HepG2 (cell line): Measurements from ENCODE around the gene TRIM54. TPM values are rescaled to one million over a fixed set of nuclear protein-coding genes. Genes with fewer than 3 reads are reported as not detected.

Source experiments
- BCL6 ChIP-seq: IDR thresholded peaks from 2 replicates; pipeline ENCODE4 v1.6.1; 2016; ENCODE audit warnings: missing genetic modification reagents, missing compliant biosample characterization
- CTCF ChIP-seq: sonication (generic); formaldehyde crosslinking; IDR thresholded peaks from 2 replicates; pipeline ENCODE4 v1.5.0; 2020; ENCODE audit warnings: mild to moderate bottlenecking, missing genetic modification reagents, moderate library complexity
- FOSL2 ChIP-seq: sonication (generic); formaldehyde crosslinking; IDR thresholded peaks from 2 replicates; pipeline ENCODE4 v1.4.0; 2020; ENCODE audit warnings: missing genetic modification reagents
- KDM2A ChIP-seq: sonication (generic); formaldehyde crosslinking; IDR thresholded peaks from 2 replicates; pipeline ENCODE4 v1.4.0; 2020; ENCODE audit warnings: low read depth, missing genetic modification reagents, borderline replicate concordance
- KMT2B ChIP-seq: IDR thresholded peaks from 2 replicates; pipeline ENCODE4 v1.6.1; 2016; ENCODE audit warnings: missing genetic modification reagents, missing compliant biosample characterization
- LBX2 ChIP-seq: sonication (generic); formaldehyde crosslinking; IDR thresholded peaks from 2 replicates; pipeline ENCODE4 v1.5.0; 2020; ENCODE audit warnings: missing genetic modification reagents, mild to moderate bottlenecking, borderline replicate concordance
- PAWR ChIP-seq: sonication (generic); formaldehyde crosslinking; IDR thresholded peaks from 2 replicates; pipeline ENCODE4 v1.4.0; 2020; ENCODE audit warnings: missing genetic modification reagents, mild to moderate bottlenecking, borderline replicate concordance
- REL ChIP-seq: sonication (generic); formaldehyde crosslinking; conservative IDR thresholded peaks from 2 replicates; pipeline ENCODE4 v1.8.0; 2022; ENCODE audit warnings: mild to moderate bottlenecking, missing genetic modification reagents, moderate library complexity
- SAFB2 ChIP-seq: sonication (generic); formaldehyde crosslinking; IDR thresholded peaks from 2 replicates; pipeline ENCODE4 v1.5.1; 2020; ENCODE audit warnings: missing genetic modification reagents, low read depth, mild to moderate bottlenecking, borderline replicate concordance
- SIN3A ChIP-seq: IDR thresholded peaks from 2 replicates; pipeline ENCODE4 v1.6.1; 2011; ENCODE audit warnings: low read depth, mild to moderate bottlenecking, control low read depth, low read length, borderline replicate concordance
- SMC3 ChIP-seq: IDR thresholded peaks from 2 replicates; pipeline ENCODE4 v1.6.1; 2011; ENCODE audit warnings: low read length, improper control_type of control experiment
- STAG1 ChIP-seq: sonication (generic); formaldehyde crosslinking; IDR thresholded peaks from 2 replicates; pipeline ENCODE4 v1.4.0; 2020; ENCODE audit warnings: missing genetic modification reagents
- TEAD3 ChIP-seq: optimal IDR thresholded peaks from 2 replicates; pipeline ENCODE3; 2016; ENCODE audit warnings: borderline replicate concordance
- TGIF2 ChIP-seq: IDR thresholded peaks from 2 replicates; pipeline ENCODE4 v1.6.1; 2016; ENCODE audit warnings: control low read depth, missing compliant biosample characterization
- ZNF138 ChIP-seq: sonication (generic); formaldehyde crosslinking; IDR thresholded peaks from 2 replicates; pipeline ENCODE4 v1.5.0; 2020; ENCODE audit warnings: mild to moderate bottlenecking, low read depth, missing genetic modification reagents
- ZNF24 ChIP-seq: fragments of 450-650 bp; IDR thresholded peaks from 2 replicates; pipeline ENCODE4 v1.6.1; 2017; ENCODE audit warnings: antibody characterized with exemption, mild to moderate bottlenecking
- ZNF274 ChIP-seq: sonication (generic); formaldehyde crosslinking; IDR thresholded peaks from 2 replicates; pipeline ENCODE4 v1.5.1; 2020; ENCODE audit warnings: mild to moderate bottlenecking, missing genetic modification reagents
- polyA plus RNA-seq, 8 experiments: library from polyadenylated mRNA; depleted of rRNA in 3 of 8; stranded (reverse) in 7 of 8; unstranded in 1 of 8; fragments of >200 nt; fragmentation: Illumina TruSeq in 4 of 8; extraction: Trizol in 4 of 8; gene quantifications; 2 replicates each; pipeline versions ENCODE4 v1.2.1 to v1.2.3, GENCODE V29; 2011 to 2016; ENCODE audit warnings: low read depth in 4 of 8, missing spikeins in 1 of 8, mixed read lengths in 1 of 8; ENCODE audit not compliant: insufficient read depth in 1 of 8
- total RNA-seq, 5 experiments: library from RNA; depleted of rRNA; stranded (reverse); fragments of >200 nt; fragmentation: Illumina TruSeq; extraction: Trizol; gene quantifications; 2 replicates each; pipeline ENCODE4 v1.2.3, GENCODE V29; 2016; ENCODE audit warnings: low read depth in 1 of 5
- TF ChIP-seq, protein P1 (sequence below): sonication (generic); formaldehyde crosslinking; IDR thresholded peaks from 2 replicates; pipeline ENCODE4 v1.4.0; 2020; ENCODE audit warnings: mild to moderate bottlenecking, missing genetic modification reagents, borderline replicate concordance
- TF ChIP-seq, protein P2 (sequence below): sonication (generic); formaldehyde crosslinking; IDR thresholded peaks from 2 replicates; pipeline ENCODE4 v1.4.0; 2020; ENCODE audit warnings: missing genetic modification reagents
- TF ChIP-seq, protein P3 (sequence below): sonication (generic); formaldehyde crosslinking; IDR thresholded peaks from 2 replicates; pipeline ENCODE4 v1.4.0; 2020; ENCODE audit warnings: missing genetic modification reagents, borderline replicate concordance

Gene TRIM54
- total and polyA plus RNA-seq, 2 of the 13 experiments (the other 11 are each of a cell fraction or from before 2014, with no cell fraction given): 0.07 to 0.13 TPM

- TF ChIP-seq, protein P1, sequence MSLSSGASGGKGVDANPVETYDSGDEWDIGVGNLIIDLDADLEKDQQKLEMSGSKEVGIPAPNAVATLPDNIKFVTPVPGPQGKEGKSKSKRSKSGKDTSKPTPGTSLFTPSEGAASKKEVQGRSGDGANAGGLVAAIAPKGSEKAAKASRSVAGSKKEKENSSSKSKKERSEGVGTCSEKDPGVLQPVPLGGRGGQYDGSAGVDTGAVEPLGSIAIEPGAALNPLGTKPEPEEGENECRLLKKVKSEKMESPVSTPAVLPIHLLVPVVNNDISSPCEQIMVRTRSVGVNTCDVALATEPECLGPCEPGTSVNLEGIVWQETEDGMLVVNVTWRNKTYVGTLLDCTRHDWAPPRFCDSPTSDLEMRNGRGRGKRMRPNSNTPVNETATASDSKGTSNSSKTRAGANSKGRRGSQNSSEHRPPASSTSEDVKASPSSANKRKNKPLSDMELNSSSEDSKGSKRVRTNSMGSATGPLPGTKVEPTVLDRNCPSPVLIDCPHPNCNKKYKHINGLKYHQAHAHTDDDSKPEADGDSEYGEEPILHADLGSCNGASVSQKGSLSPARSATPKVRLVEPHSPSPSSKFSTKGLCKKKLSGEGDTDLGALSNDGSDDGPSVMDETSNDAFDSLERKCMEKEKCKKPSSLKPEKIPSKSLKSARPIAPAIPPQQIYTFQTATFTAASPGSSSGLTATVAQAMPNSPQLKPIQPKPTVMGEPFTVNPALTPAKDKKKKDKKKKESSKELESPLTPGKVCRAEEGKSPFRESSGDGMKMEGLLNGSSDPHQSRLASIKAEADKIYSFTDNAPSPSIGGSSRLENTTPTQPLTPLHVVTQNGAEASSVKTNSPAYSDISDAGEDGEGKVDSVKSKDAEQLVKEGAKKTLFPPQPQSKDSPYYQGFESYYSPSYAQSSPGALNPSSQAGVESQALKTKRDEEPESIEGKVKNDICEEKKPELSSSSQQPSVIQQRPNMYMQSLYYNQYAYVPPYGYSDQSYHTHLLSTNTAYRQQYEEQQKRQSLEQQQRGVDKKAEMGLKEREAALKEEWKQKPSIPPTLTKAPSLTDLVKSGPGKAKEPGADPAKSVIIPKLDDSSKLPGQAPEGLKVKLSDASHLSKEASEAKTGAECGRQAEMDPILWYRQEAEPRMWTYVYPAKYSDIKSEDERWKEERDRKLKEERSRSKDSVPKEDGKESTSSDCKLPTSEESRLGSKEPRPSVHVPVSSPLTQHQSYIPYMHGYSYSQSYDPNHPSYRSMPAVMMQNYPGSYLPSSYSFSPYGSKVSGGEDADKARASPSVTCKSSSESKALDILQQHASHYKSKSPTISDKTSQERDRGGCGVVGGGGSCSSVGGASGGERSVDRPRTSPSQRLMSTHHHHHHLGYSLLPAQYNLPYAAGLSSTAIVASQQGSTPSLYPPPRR (CRISPR knock-in tag): no peak
- TF ChIP-seq STAG1 (CRISPR knock-in tag) (peak; percentile 70), FOSL2 (CRISPR knock-in tag) (peak; percentile 14; the same call in 1 of the 2 replicates), KDM2A (0 out of 2 replicates have a peak, but pooled peaks have one; percentile 23), TEAD3 (CRISPR knock-in tag) (peak; percentile 28), TGIF2 (CRISPR knock-in tag) (no peak), SMC3 (peak; percentile 35; the same call in 1 of the 2 replicates), SIN3A (no peak), ZNF274 (CRISPR knock-in tag) (peak; percentile 64; the same call in 1 of the 2 replicates), CTCF (CRISPR knock-in tag) (peak; percentile 78), REL (CRISPR knock-in tag) (no peak), ZNF138 (CRISPR knock-in tag) (no peak), LBX2 (CRISPR knock-in tag) (no peak), PAWR (0 out of 2 replicates have a peak, but pooled peaks have one; percentile 29), KMT2B (CRISPR knock-in tag) (no peak), ZNF24 (no peak), SAFB2 (no peak), BCL6 (CRISPR knock-in tag) (no peak)
- TF ChIP-seq, protein P2, sequence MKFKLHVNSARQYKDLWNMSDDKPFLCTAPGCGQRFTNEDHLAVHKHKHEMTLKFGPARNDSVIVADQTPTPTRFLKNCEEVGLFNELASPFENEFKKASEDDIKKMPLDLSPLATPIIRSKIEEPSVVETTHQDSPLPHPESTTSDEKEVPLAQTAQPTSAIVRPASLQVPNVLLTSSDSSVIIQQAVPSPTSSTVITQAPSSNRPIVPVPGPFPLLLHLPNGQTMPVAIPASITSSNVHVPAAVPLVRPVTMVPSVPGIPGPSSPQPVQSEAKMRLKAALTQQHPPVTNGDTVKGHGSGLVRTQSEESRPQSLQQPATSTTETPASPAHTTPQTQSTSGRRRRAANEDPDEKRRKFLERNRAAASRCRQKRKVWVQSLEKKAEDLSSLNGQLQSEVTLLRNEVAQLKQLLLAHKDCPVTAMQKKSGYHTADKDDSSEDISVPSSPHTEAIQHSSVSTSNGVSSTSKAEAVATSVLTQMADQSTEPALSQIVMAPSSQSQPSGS (CRISPR knock-in tag): peak; percentile 17; the same call in 1 of the 2 replicates
- TF ChIP-seq, protein P3, sequence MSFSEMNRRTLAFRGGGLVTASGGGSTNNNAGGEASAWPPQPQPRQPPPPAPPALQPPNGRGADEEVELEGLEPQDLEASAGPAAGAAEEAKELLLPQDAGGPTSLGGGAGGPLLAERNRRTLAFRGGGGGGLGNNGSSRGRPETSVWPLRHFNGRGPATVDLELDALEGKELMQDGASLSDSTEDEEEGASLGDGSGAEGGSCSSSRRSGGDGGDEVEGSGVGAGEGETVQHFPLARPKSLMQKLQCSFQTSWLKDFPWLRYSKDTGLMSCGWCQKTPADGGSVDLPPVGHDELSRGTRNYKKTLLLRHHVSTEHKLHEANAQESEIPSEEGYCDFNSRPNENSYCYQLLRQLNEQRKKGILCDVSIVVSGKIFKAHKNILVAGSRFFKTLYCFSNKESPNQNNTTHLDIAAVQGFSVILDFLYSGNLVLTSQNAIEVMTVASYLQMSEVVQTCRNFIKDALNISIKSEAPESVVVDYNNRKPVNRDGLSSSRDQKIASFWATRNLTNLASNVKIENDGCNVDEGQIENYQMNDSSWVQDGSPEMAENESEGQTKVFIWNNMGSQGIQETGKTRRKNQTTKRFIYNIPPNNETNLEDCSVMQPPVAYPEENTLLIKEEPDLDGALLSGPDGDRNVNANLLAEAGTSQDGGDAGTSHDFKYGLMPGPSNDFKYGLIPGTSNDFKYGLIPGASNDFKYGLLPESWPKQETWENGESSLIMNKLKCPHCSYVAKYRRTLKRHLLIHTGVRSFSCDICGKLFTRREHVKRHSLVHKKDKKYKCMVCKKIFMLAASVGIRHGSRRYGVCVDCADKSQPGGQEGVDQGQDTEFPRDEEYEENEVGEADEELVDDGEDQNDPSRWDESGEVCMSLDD (CRISPR knock-in tag): no peak
Measured at GRCh38 chr2:27291865-27292264, 9.6 kb downstream of the TRIM54 start (continued).
